Panc1 (cell line): ENCODE measurements around the gene OPTN. TPM values are rescaled to one million over a fixed set of nuclear protein-coding genes. Genes with fewer than 3 reads are reported as not detected.

ENCODE experiments used
- ATAC-seq: fragments of 200-7000 bp; cut with Tn5 transposase; 2 replicates; pipeline ENCODE4 v1.9.1; 2020; ENCODE audit warnings: mild to moderate bottlenecking, moderate library complexity
- BruUV-seq: library from RNA; stranded (reverse); fragments of 400-500 nt; replicated peaks from 2 replicates; lab custom pipeline; 2021; lab: Mats Ljungman, UMichigan
- CTCF ChIA-PET: fragments of 300-600 bp; sonication (Branson Sonifier 250); formaldehyde crosslinking; loops from one replicate; lab custom pipeline; 2022; ENCODE audit warnings: antibody characterized with exemption; lab: Charles Lee
- POLR2A ChIA-PET: fragments of 300-600 bp; sonication (Branson Sonifier 250); formaldehyde crosslinking; loops from one replicate; lab custom pipeline; 2022; ENCODE audit warnings: antibody characterized with exemption; lab: Charles Lee
- DNase-seq: peaks from one replicate; pipeline ENCODE4 v3.0.0-alpha.2; 2010; ENCODE audit warnings: low read depth, low spot score
- H3K27ac ChIP-seq: 2 replicates; pipeline ENCODE4 v1.5.1; 2011; ENCODE audit warnings: mild to moderate bottlenecking, low read length, inconsistent platforms
- H3K27me3 ChIP-seq: fragments of 200-500 bp; sonication (Bioruptor generic); 2 replicates; pipeline ENCODE4 v1.6.0; 2014; ENCODE audit warnings: low read length, inconsistent platforms; ENCODE audit not compliant: control insufficient read depth, insufficient read depth
- H3K36me3 ChIP-seq: fragments of 200-500 bp; sonication (Bioruptor generic); 2 replicates; pipeline ENCODE4 v1.5.1; 2014; ENCODE audit warnings: inconsistent platforms, mild to moderate bottlenecking, low read length, moderate library complexity; ENCODE audit not compliant: control insufficient read depth, insufficient read depth
- H3K4me1 ChIP-seq: 2 replicates; pipeline ENCODE4 v1.5.1; 2011; ENCODE audit warnings: inconsistent platforms, mild to moderate bottlenecking, low read length, moderate library complexity; ENCODE audit not compliant: control insufficient read depth, insufficient read depth
- H3K4me3 ChIP-seq, 2 experiments: 2 replicates each; pipeline ENCODE4 v1.5.1; 2011 to 2012; ENCODE audit warnings: low read depth in 2 of 2, low read length in 2 of 2, mild to moderate bottlenecking in 2 of 2, inconsistent platforms in 1 of 2, moderate library complexity in 1 of 2
- H3K9me3 ChIP-seq: fragments of 200-500 bp; sonication (Bioruptor generic); 2 replicates; pipeline ENCODE4 v1.5.1; 2014; ENCODE audit warnings: low read depth, mild to moderate bottlenecking, inconsistent platforms, low read length, moderate library complexity; ENCODE audit not compliant: control insufficient read depth, insufficient read depth
- POLR2AphosphoS5 ChIP-seq: IDR thresholded peaks from 2 replicates; pipeline ENCODE4 v1.6.1; 2012; ENCODE audit warnings: mild to moderate bottlenecking, low read depth, low read length, moderate library complexity
- SIN3A ChIP-seq: IDR thresholded peaks from 2 replicates; pipeline ENCODE4 v1.6.1; 2012; ENCODE audit warnings: low read depth, mild to moderate bottlenecking, low read length, moderate library complexity, borderline replicate concordance; ENCODE audit not compliant: insufficient read depth
- TCF7L2 ChIP-seq: IDR thresholded peaks from 2 replicates; pipeline ENCODE4 v1.6.1; 2011; ENCODE audit warnings: mild to moderate bottlenecking, low read depth, low read length, inconsistent platforms
- in situ Hi-C: cut with HindIII; loops from 2 replicates; pipeline ENCODE4 v1.10.0; 2016; ENCODE audit warnings: low sequenced_read_pairs, low pct_unique_long_range_greater_than_20kb
- intact Hi-C: fragments of 100-400 bp; cut with micrococcal nuclease; formaldehyde crosslinking; loops from one replicate; pipeline ENCODE4 v1.10.0; 2022; ENCODE audit not compliant: unreplicated experiment
- total RNA-seq: library from RNA; stranded (reverse); gene quantifications from one replicate; pipeline ENCODE4 v1.2.1, GENCODE V29; 2021; ENCODE audit not compliant: unreplicated experiment
- TF ChIP-seq, protein P1 (sequence below): fragments of 450-650 bp; IDR thresholded peaks from 2 replicates; pipeline ENCODE4 v1.5.1; 2017; ENCODE audit warnings: mild to moderate bottlenecking
- TF ChIP-seq, protein P2 (sequence below), 2 experiments: IDR thresholded peaks; 2 replicates each; pipeline ENCODE4 v1.6.1; 2011 to 2012; ENCODE audit warnings: low read depth in 2 of 2, control low read depth in 1 of 2, low read length in 1 of 2, mild to moderate bottlenecking in 1 of 2, moderate library complexity in 1 of 2; ENCODE audit not compliant: insufficient read depth in 1 of 2

OPTN gene
- total RNA-seq, 1 experiment from 2014 or later = 66.8 TPM

DNA sequence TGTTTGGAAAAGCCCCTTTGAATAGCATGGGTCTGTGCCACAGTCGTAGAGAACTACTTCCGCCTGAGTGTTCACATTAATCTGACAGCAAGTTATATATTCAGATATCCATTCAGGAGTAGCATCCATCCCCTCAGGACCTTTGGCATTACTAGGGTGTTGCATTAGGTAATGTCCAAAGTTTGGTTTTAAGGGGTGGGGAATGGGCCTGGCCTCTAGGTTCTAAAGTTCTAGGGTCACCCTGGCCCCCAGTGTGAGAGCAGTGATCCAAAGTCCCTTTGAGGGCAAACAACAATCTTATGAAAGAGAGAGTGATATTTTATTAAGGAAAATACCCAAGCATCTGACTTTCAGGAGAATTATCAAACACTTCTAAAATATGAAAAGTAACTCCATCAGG, 73.7 kb downstream of the OPTN start:
- H3K9me3 ChIP-seq = no peaks in the 10 kb centered on the region
- no peak for DNase-seq
- ChIA-PET POLR2A (no interaction called here), CTCF (no interaction called here)
- H3K4me3 ChIP-seq = no peak overlapping the region
- peaks cover 10% of the 10 kb centered on the region for H3K36me3 ChIP-seq
- intact Hi-C loops (no loop called here), in situ Hi-C loops (no loop called here)
- no peaks in the 10 kb centered on the region for H3K4me1 ChIP-seq
- BruUV-seq = no TSS peak
- no peaks in the 10 kb centered on the region for H3K27me3 ChIP-seq
- H3K27ac ChIP-seq = no peak overlapping the region
- ATAC-seq = no peak
- TF ChIP-seq, protein P1, sequence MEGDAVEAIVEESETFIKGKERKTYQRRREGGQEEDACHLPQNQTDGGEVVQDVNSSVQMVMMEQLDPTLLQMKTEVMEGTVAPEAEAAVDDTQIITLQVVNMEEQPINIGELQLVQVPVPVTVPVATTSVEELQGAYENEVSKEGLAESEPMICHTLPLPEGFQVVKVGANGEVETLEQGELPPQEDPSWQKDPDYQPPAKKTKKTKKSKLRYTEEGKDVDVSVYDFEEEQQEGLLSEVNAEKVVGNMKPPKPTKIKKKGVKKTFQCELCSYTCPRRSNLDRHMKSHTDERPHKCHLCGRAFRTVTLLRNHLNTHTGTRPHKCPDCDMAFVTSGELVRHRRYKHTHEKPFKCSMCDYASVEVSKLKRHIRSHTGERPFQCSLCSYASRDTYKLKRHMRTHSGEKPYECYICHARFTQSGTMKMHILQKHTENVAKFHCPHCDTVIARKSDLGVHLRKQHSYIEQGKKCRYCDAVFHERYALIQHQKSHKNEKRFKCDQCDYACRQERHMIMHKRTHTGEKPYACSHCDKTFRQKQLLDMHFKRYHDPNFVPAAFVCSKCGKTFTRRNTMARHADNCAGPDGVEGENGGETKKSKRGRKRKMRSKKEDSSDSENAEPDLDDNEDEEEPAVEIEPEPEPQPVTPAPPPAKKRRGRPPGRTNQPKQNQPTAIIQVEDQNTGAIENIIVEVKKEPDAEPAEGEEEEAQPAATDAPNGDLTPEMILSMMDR = no peak
- TF ChIP-seq, protein P2, sequence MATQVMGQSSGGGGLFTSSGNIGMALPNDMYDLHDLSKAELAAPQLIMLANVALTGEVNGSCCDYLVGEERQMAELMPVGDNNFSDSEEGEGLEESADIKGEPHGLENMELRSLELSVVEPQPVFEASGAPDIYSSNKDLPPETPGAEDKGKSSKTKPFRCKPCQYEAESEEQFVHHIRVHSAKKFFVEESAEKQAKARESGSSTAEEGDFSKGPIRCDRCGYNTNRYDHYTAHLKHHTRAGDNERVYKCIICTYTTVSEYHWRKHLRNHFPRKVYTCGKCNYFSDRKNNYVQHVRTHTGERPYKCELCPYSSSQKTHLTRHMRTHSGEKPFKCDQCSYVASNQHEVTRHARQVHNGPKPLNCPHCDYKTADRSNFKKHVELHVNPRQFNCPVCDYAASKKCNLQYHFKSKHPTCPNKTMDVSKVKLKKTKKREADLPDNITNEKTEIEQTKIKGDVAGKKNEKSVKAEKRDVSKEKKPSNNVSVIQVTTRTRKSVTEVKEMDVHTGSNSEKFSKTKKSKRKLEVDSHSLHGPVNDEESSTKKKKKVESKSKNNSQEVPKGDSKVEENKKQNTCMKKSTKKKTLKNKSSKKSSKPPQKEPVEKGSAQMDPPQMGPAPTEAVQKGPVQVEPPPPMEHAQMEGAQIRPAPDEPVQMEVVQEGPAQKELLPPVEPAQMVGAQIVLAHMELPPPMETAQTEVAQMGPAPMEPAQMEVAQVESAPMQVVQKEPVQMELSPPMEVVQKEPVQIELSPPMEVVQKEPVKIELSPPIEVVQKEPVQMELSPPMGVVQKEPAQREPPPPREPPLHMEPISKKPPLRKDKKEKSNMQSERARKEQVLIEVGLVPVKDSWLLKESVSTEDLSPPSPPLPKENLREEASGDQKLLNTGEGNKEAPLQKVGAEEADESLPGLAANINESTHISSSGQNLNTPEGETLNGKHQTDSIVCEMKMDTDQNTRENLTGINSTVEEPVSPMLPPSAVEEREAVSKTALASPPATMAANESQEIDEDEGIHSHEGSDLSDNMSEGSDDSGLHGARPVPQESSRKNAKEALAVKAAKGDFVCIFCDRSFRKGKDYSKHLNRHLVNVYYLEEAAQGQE (IDR thresholded peaks at IDR 0.05; ENCODE audit: insufficient read depth in 1 of 2, low read depth in 2 of 2, low read length in 1 of 2) = no peak
- TF ChIP-seq TCF7L2 = no peak
- no peak for TF ChIP-seq POLR2AphosphoS5
- TF ChIP-seq SIN3A = no peak

DNA sequence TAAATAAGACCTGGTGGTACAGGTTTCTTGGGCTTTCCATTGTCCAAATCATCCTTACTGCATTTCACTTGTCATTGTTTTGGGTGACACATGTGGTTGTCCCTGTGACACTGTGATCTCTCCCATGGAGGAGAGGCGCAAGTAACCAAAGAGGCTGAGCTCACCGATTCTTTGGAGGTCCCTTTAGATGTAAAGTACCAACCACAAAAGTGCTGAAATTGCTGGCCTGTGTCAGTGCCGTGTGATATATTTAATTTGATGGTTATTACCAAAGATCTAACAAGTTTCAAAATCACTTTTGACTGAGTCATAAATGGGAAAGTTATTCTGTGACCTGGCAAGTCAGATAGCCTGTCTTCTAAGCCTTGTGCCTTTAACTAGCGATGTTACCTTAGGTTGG, 80.8 kb downstream of the OPTN start:
- H3K36me3 ChIP-seq = peaks cover 6% of the 10 kb centered on the region
- no peak overlapping the region for H3K4me3 ChIP-seq
- intact Hi-C loops (no loop called here), in situ Hi-C loops (no loop called here)
- DNase-seq (no peak), ATAC-seq (no peak)
- H3K4me1 ChIP-seq = no peaks in the 10 kb centered on the region
- no peaks in the 10 kb centered on the region for H3K27me3 ChIP-seq
- no peaks in the 10 kb centered on the region for H3K9me3 ChIP-seq
- ChIA-PET CTCF (no interaction called here), POLR2A (no interaction called here)
- TF ChIP-seq, protein P1 = no peak
- TF ChIP-seq, protein P2 (IDR thresholded peaks at IDR 0.05; ENCODE audit: insufficient read depth in 1 of 2, low read depth in 2 of 2, low read length in 1 of 2) = no peak
- TF ChIP-seq SIN3A (no peak), TCF7L2 (no peak), POLR2AphosphoS5 (no peak)
- H3K27ac ChIP-seq = no peak overlapping the region
- no TSS peak for BruUV-seq
